OCI-LY3 (cell line): ENCODE measurements around the gene SPOCK1.

Experiments used
- EZH2phosphoT487 ChIP-seq: fragments of 200-600 bp; shearing (Covaris generic); IDR thresholded peaks from 2 replicates; pipeline ENCODE4 v1.6.1; 2018; ENCODE audit warnings: antibody characterized with exemption, mixed run types, low read depth
- TF ChIP-seq, protein P1 (sequence below): fragments of 200-600, 300-600 bp; sonication (generic); IDR thresholded peaks from 2 replicates; pipeline ENCODE4 v1.5.1; 2014; ENCODE audit warnings: antibody characterized with exemption, low read length, low read depth

GRCh38 chr5:137034213-137034612, 464.9 kb downstream of the SPOCK1 start:
- TF ChIP-seq, protein P1, sequence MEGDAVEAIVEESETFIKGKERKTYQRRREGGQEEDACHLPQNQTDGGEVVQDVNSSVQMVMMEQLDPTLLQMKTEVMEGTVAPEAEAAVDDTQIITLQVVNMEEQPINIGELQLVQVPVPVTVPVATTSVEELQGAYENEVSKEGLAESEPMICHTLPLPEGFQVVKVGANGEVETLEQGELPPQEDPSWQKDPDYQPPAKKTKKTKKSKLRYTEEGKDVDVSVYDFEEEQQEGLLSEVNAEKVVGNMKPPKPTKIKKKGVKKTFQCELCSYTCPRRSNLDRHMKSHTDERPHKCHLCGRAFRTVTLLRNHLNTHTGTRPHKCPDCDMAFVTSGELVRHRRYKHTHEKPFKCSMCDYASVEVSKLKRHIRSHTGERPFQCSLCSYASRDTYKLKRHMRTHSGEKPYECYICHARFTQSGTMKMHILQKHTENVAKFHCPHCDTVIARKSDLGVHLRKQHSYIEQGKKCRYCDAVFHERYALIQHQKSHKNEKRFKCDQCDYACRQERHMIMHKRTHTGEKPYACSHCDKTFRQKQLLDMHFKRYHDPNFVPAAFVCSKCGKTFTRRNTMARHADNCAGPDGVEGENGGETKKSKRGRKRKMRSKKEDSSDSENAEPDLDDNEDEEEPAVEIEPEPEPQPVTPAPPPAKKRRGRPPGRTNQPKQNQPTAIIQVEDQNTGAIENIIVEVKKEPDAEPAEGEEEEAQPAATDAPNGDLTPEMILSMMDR = no peak
- no peak for TF ChIP-seq EZH2phosphoT487
